Transverse colon (tissue), 4 donors: ENCODE results near the gene CYP46A1. TPM values are rescaled to one million over a fixed set of nuclear protein-coding genes. Genes with fewer than 3 reads are reported as not detected.

Experiments
- DNase-seq: peaks from one replicate; pipeline ENCODE4 v3.0.0-alpha.2; 2019
- H3K27ac ChIP-seq, 4 donors: fragments of 200-600 bp; sonication (generic); 2 replicates each; pipeline ENCODE4 v1.5.1; 2016 to 2018; ENCODE audit warnings: inconsistent platforms in 4 of 4
- H3K27me3 ChIP-seq: fragments of 200-600 bp; sonication (generic); 2 replicates; pipeline ENCODE4 v1.5.1; 2017; ENCODE audit warnings: inconsistent platforms
- H3K36me3 ChIP-seq, 4 donors: fragments of 200-600 bp; sonication (generic); 2 replicates each; pipeline ENCODE4 v1.5.1; 2017 to 2019; ENCODE audit warnings: inconsistent platforms in 4 of 4
- H3K4me1 ChIP-seq, 4 donors: fragments of 200-600 bp; sonication (generic); 2 replicates each; pipeline ENCODE4 v1.5.1; 2017 to 2020; ENCODE audit warnings: inconsistent platforms in 4 of 4
- H3K4me3 ChIP-seq, 4 donors: fragments of 200-600 bp; sonication (generic); 1 replicate in 1 of 4; 2 replicates in 3 of 4; pipeline versions ENCODE4 v1.5.1 to v1.6.1; 2017 to 2019; ENCODE audit warnings: inconsistent platforms in 4 of 4
- H3K9me3 ChIP-seq, 2 donors: fragments of 200-600 bp; sonication (generic); 2 replicates each; pipeline ENCODE4 v1.5.1; 2017 to 2019; ENCODE audit warnings: inconsistent platforms in 2 of 2
- CTCF ChIP-seq, 5 experiments: fragments of 200-600 bp in 3 of 5; fragments of 450-650 bp in 2 of 5; sonication (generic) in 3 of 5; IDR thresholded peaks; 1 replicate in 2 of 5; 2 replicates in 3 of 5; pipeline ENCODE4 v1.5.1; 2016 to 2017; ENCODE audit warnings: antibody characterized with exemption in 5 of 5, inconsistent platforms in 3 of 5, mild to moderate bottlenecking in 2 of 5, moderate library complexity in 1 of 5
- EP300 ChIP-seq: sonication (generic); formaldehyde crosslinking; IDR thresholded peaks from one replicate; pipeline ENCODE4 v1.6.1; 2017; ENCODE audit warnings: antibody characterized with exemption, low read depth
- POLR2A ChIP-seq: fragments of 450-650 bp; IDR thresholded peaks from one replicate; pipeline ENCODE4 v1.6.1; 2016; ENCODE audit warnings: antibody characterized with exemption, mild to moderate bottlenecking, moderate library complexity
- POLR2AphosphoS5 ChIP-seq, 3 donors: sonication (generic); formaldehyde crosslinking; IDR thresholded peaks; one replicate each; pipeline ENCODE4 v1.6.1; 2016; ENCODE audit warnings: antibody characterized with exemption in 3 of 3
- WGBS, 2 donors: methylation state at CpG; one replicate each; pipeline ENCODE4 v1.1.5; 2018; ENCODE audit warnings: low coverage in 1 of 2; 5-methylcytosine and 5-hydroxymethylcytosine counted together
- in situ Hi-C, 4 donors: fragments of 200-750 bp; cut with MboI; loops; one replicate each; pipeline versions ENCODE4 v1.15.0 to v1.15.1; 2017; ENCODE audit warnings: low sequenced_read_pairs in 3 of 4, low pct_ligation_motif_present in 1 of 4, low pct_unique_long_range_greater_than_20kb in 1 of 4
- intact Hi-C: fragments of 100-400 bp; cut with DNase I; formaldehyde crosslinking; loops from one replicate; pipeline ENCODE4 v1.15.1; 2023; ENCODE audit warnings: low total_unique reads
- total RNA-seq, 4 donors: library from RNA; depleted of rRNA; stranded (reverse); fragments of >200 nt; gene quantifications; one replicate each; pipeline ENCODE4 v1.1.0, GENCODE V29; 2016

Gene CYP46A1
- total RNA-seq, 4 donors from 2014 or later: 0.27 to 0.75 (median 0.52) TPM

GRCh38 chr14:99734406-99735051 lies 50.4 kb downstream of the CYP46A1 start:
- no peaks in the 10 kb centered on the region for H3K9me3 ChIP-seq
- WGBS, 2 donors: 32 to 57% methylated on average over 5 to 18 of the region's 18 CpGs
- intact Hi-C loops: loop anchor here (5.0 kb wide), 2 partner anchors 58 to 148 kb away; partner anchors contain the start of gene EML1
- H3K27me3 ChIP-seq: peaks cover 38% of the 10 kb centered on the region
- no peak overlapping the region for H3K4me3 ChIP-seq
- in situ Hi-C loops: loop anchor here in 1 of 4 donors (10.0 kb wide), 1 partner anchor 150 kb away; no protein-coding TSS in a partner anchor
- H3K36me3 ChIP-seq: no peaks in the 10 kb centered on the region
- H3K27ac ChIP-seq: no peak overlapping the region
- H3K4me1 ChIP-seq: peaks cover 5 to 26% (median 19%) of the 10 kb centered on the region in 4 donors
- TF ChIP-seq POLR2AphosphoS5 (IDR thresholded peaks at IDR 0.05): no peak
- TF ChIP-seq EP300: no peak
- TF ChIP-seq CTCF (IDR thresholded peaks at IDR 0.05): no peak
- DNase-seq: peak; percentile 7

GRCh38 chr14:99735189-99736135 lies 51.4 kb downstream of the CYP46A1 start:
- intact Hi-C loops: loop anchor here (5.0 kb wide), 1 partner anchor 57 kb away; the partner anchor contains the start of gene EML1

GRCh38 chr14:99736603-99737371 lies 52.7 kb downstream of the CYP46A1 start:
- TF ChIP-seq POLR2AphosphoS5 (IDR thresholded peaks at IDR 0.05) (no peak), CTCF (IDR thresholded peaks at IDR 0.05) (no peak), EP300 (no peak), POLR2A (no peak)
- WGBS, 2 donors: 33% methylated on average over 8 of the region's 10 CpGs; no CpG with 5 or more reads in 1 of the 2 donors
- no peak for DNase-seq
- H3K27me3 ChIP-seq: peaks cover 26% of the 10 kb centered on the region
- intact Hi-C loops: loop anchor here (5.0 kb wide), 1 partner anchor 56 kb away; the partner anchor contains the start of gene EML1
- no peaks in the 10 kb centered on the region for H3K9me3 ChIP-seq
- H3K27ac ChIP-seq: peak overlapping the region; percentile 61 to 82 (median 82)
- H3K36me3 ChIP-seq: no peaks in the 10 kb centered on the region
- in situ Hi-C loops: loop anchor here in 1 of 4 donors (10.0 kb wide), 1 partner anchor 148 kb away; no protein-coding TSS in a partner anchor
- H3K4me1 ChIP-seq: peaks cover 0 to 20% (median 9%) of the 10 kb centered on the region in 4 donors
- no peak overlapping the region for H3K4me3 ChIP-seq

More at GRCh38 chr14:99735189-99736135, 51.4 kb downstream of the CYP46A1 start:
- DNase-seq: peak; percentile 4
- WGBS, 2 donors: 72% methylated on average over 13 of the region's 13 CpGs; no CpG with 5 or more reads in 1 of the 2 donors
- Histone ChIP-seq H3K27me3 (peaks cover 35% of the 10 kb centered on the region), H3K4me1 (peaks cover 4 to 22% (median 12%) of the 10 kb centered on the region in 4 donors), H3K36me3 (no peaks in the 10 kb centered on the region), H3K27ac (no peak overlapping the region), H3K9me3 (no peaks in the 10 kb centered on the region), H3K4me3 (no peak overlapping the region)
- TF ChIP-seq CTCF (IDR thresholded peaks at IDR 0.05) (no peak), POLR2A (no peak), POLR2AphosphoS5 (IDR thresholded peaks at IDR 0.05) (no peak), EP300 (no peak)
- in situ Hi-C loops: loop anchor here in 1 of 4 donors (10.0 kb wide), 1 partner anchor 149 kb away; no protein-coding TSS in a partner anchor
